ENCODE data around the gene MLANA.
A peak's percentile ranks its signal among the peaks of the same experiment; 100 is the strongest.

MLANA gene

DNA sequence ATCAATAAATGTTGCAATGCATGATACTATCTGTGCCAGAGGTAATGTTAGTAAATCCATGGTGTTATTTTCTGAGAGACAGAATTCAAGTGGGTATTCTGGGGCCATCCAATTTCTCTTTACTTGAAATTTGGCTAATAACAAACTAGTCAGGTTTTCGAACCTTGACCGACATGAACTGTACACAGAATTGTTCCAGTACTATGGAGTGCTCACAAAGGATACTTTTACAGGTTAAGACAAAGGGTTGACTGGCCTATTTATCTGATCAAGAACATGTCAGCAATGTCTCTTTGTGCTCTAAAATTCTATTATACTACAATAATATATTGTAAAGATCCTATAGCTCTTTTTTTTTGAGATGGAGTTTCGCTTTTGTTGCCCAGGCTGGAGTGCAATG lies 18.2 kb downstream of the MLANA start:
- DNase-seq: no peak

GRCh38 chr9:5909976-5910375 lies 19.3 kb downstream of the MLANA start:
- no peak for DNase-seq

- DNase-seq: no peak
These were observed 19.8 kb downstream of the MLANA start for GRCh38 chr9:5910413-5911057.

GRCh38 chr9:5915438-5915837 lies 24.7 kb downstream of the MLANA start:
- DNase-seq: no peak

DNA sequence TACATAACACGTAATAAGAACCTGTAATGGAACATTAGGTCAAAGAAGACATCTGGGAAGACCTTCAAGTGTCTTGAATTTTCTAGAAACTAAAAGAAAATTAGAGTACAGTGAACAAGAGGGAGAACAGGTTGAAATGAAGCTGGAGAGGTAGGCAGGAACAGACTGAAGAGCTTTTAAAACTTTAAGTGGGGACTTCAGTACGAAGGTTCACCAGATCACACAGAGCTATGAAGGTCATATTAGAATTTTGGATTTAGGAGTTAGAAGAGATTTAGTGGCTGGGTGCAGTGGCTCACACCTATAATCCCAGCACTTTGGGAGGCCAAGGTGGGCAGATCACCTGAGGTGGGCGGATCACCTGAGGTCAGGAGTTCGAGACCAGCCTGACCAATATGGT lies 26.6 kb downstream of the MLANA start:
- no peak for DNase-seq

GRCh38 chr9:5917888-5918287 lies 27.2 kb downstream of the MLANA start:
- no peak for DNase-seq

GRCh38 chr9:5918460-5918859 lies 27.8 kb downstream of the MLANA start:
- DNase-seq: no peak

DNA sequence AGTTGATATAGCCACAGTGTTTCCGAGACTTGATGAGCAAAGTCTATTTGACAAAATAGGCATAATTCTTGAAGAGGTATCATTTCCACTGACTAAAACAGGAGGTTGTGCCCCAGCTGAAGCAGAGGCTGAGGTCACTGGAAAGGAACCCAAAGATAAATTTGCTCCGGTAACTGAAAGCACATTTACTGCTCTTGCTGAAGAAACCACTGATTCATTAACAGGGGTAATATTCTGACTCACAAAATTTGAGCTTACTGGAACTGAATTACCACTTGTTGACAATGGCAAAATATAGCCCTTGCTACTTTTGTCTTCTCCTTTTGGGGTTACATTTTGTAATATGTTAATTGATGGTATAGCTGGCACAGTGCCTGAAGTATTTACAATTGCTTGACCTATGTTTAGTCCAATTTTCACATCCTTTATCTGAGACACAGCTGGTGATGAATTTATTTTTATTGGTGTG lies 30.2 kb downstream of the MLANA start:
- peak in 1 of 2 donors; percentile 5 for DNase-seq

GRCh38 chr9:5922192-5922591 lies 31.5 kb downstream of the MLANA start:
- DNase-seq: no peak

GRCh38 chr9:5931657-5932056 lies 41.0 kb downstream of the MLANA start:
- no peak for DNase-seq

GRCh38 chr9:5938449-5938848 lies 47.8 kb downstream of the MLANA start:
- no peak for DNase-seq

DNA sequence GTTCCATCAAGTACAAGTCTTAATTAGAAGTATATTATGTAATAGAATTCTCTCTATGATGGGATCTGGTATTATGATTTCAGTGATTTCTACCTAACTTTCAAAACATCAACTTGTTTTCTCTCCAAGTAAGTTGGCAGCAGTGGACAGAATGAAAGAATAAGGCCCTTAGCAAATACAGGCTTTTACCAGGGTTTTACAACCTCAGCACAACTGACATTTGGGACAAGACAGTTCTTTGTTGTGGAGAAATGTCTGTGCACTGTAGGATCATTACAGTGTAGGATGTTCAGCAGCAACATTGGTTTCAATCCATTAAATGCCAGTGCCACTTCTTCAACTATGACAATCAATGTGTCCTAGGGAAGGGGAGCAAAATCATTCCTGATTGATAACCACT lies 48.8 kb downstream of the MLANA start:
- no peak for DNase-seq

DNA sequence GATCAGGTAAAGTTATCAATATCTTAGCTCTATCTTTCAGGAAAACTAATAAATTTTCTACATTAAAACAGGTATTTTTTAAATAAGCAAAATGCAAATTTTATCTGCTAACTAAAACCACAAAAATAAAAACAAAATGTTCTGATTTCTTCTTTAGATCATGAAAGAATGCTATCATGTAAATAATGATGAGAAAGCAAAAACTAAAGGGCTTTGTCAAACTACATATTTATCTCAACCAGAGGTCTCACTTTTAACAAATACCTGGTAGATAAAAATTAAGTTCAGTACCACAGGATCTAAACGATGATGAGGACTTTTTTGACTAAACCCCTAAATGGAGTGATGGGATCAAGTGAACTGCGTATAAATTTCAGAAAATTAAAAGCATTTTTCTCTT lies 50.5 kb downstream of the MLANA start:
- no peak for DNase-seq

- no peak for DNase-seq
These were observed 54.4 kb downstream of the MLANA start for GRCh38 chr9:5945112-5945511.

GRCh38 chr9:5947912-5948311 lies 57.2 kb downstream of the MLANA start:
- DNase-seq: no peak

DNA sequence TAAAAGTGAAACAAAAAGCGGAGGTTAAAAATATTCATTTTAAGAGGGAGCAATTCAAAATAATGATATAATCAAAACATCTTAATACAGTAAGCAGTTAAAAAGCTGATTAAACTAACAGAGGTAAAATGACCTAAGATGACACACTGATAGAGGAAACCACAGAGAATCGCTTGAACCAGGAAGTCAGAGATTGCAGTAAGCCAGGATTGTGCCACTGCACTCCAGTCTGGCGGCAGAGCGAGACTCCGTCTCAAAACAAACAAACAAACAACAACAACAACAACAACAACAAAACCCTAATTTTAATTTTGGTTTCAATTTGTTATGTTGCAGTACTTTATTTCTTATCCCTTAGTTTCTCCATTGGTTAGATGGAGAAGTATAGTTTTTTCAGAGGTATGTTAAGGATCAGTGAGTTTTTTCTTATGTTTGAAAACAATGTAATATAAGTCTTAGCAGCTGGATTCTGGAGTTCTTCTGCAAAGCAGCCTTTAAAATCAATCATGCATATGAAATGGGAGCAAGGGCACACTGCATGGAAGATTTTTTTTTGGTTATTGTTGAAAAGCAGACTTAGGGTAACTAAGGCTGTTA lies 58.5 kb downstream of the MLANA start:
- DNase-seq: no peak

DNA sequence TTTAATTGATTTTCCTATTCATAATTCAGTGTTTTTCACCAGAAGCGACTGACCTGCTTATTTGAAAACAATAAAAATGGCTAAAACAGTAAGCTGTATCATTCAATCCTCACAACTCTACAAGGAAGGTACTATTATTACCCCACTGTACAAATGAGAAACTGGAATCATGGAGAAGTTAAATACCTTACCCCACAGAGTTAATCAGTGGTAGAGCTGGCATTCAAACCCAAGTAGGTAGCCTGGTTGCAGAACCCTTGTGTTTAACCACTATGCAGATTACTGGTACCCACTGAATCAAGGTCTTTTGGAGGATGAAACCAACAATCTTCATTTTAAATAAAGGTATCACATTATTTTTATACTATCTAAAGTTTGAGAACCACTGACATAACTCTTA lies 59.6 kb downstream of the MLANA start:
- DNase-seq: no peak

DNA sequence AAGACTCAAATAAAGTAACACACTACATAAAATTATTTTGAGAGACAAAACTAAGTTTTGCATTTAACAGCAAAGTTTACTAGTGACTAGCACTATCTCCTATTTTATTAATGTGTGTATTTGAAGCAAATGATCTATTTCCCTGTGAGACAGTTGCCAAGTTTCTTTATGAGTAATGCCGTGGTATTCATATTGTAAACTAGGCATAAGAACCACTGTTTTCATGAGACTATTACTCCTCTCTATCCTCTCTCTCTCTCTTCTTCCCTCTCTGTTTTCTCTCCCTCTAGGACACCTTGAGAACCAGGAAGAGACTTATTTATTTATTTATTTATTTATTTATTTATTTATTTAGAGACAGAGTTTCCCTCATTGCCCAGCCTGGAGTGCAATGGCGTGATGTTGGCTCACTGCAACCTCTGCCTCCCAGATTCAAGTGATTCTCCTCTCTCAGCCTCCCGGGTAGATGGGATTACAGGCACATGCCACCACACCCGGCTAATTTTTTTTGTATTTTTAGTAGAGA lies 61.1 kb downstream of the MLANA start:
- DNase-seq: no peak

GRCh38 chr9:5953743-5954707 lies 63.3 kb downstream of the MLANA start:
- no peak for DNase-seq

- DNase-seq: no peak
These were observed 66.5 kb downstream of the MLANA start for GRCh38 chr9:5957166-5957565.

GRCh38 chr9:5958273-5958672 lies 67.6 kb downstream of the MLANA start:
- no peak for DNase-seq

Data from stimulated activated CD4-positive, alpha-beta T cell treated with anti-CD3 and anti-CD28 coated beads, Interleukin-2, amount 100 ng/mL, for 24 hours (primary cell).